Measurements from ENCODE around the gene CDHR3. TPM values are rescaled to one million over a fixed set of nuclear protein-coding genes. Genes with fewer than 3 reads are reported as not detected.

Gene CDHR3
- total RNA-seq, 2 donors from 2014 or later, result 2.2 to 3.9 TPM

DNA sequence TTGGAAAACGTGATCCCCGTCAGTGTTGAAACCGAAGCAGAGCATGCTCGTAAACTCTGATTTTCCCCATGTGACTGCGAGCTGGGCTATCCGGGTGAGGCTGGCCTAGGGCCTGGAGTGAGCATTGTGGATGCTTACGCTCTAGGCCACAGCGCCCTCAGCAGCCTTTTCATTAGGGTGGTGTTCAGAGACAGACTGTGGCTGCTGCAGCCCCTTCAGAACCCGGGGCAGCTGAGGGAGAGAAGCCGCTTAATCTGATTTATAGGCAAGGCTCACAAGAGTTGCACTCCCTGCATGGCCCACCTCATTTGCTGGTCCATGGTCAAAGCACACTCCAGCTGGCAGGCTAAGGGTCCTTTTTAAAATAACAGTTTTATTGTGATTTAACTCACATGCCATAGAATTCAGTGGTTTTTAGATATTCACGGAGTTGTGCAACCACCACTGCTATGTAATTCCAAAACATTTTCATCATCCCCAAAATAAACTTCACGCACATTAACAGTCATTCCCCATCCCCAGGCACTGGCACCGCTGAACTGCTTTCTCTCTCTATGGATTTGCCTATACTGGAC is 76.5 kb downstream of the CDHR3 start:
- no peak overlapping the region for H3K27ac ChIP-seq
- 64% methylated on average over 13 of the region's 13 CpGs for WGBS

DNA sequence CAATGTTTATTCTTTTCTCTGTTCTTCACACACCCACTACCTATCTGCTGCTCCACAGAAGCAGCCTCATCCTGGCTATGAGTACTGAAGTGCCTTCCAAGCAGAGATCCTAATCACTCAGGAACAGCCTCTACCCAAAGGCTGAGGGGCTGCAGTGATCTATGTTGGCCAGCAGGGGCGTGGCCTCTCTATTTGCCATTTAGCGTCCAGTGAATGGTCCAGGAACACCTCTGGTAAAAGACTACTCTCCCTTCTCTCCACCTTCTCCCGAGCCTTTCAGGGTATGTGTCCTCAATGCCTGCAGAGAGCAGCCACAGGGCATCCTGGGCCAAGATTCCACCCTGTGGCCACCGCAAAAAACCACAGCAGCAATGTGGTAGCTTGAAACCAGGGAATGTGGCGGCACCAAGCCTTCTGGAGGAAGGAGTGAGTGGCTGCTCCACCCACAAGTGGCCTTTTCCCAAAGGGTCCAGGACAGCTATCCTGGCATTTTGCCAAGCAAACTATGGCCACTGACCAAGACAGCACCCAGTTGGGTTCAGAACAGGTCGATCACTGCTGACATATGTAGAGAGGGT is 78.2 kb downstream of the CDHR3 start:
- 47% methylated on average over 6 of the region's 6 CpGs for WGBS
- no peaks in the 10 kb centered on the region for H3K36me3 ChIP-seq
- no peaks in the 10 kb centered on the region for H3K9me3 ChIP-seq
- DNase-seq (ENCODE audit: low spot score), result no peak
- H3K27ac ChIP-seq, result no peak overlapping the region
- no peaks in the 10 kb centered on the region for H3K27me3 ChIP-seq (replicated peaks; ENCODE audit: insufficient read depth)
- intact Hi-C loops (cut with DNase I), result loop anchor here (5.0 kb wide), 2 partner anchors 109 to 389 kb away; no protein-coding TSS in a partner anchor
- H3K4me1 ChIP-seq (replicated peaks), result no peaks in the 10 kb centered on the region
- no peak overlapping the region for H3K4me3 ChIP-seq
- TF ChIP-seq POLR2A (IDR thresholded peaks at IDR 0.05) (no peak), CTCF (IDR thresholded peaks at IDR 0.05) (peak; percentile 30 to 68 (median 39)), POLR2AphosphoS5 (IDR thresholded peaks at IDR 0.05) (no peak)

More for the DNA sequence above, 76.5 kb downstream of the CDHR3 start:
- Histone ChIP-seq H3K36me3 (no peaks in the 10 kb centered on the region), H3K27me3 (replicated peaks; ENCODE audit: insufficient read depth) (no peaks in the 10 kb centered on the region), H3K9me3 (no peaks in the 10 kb centered on the region), H3K4me1 (replicated peaks) (no peaks in the 10 kb centered on the region), H3K4me3 (no peak overlapping the region)
- no peak for DNase-seq (ENCODE audit: low spot score)
- TF ChIP-seq POLR2AphosphoS5 (IDR thresholded peaks at IDR 0.05) (no peak), POLR2A (IDR thresholded peaks at IDR 0.05) (no peak), CTCF (IDR thresholded peaks at IDR 0.05) (no peak)
- intact Hi-C loops (cut with DNase I), result loop anchor here (5.0 kb wide), 2 partner anchors 107 to 387 kb away; no protein-coding TSS in a partner anchor

DNA sequence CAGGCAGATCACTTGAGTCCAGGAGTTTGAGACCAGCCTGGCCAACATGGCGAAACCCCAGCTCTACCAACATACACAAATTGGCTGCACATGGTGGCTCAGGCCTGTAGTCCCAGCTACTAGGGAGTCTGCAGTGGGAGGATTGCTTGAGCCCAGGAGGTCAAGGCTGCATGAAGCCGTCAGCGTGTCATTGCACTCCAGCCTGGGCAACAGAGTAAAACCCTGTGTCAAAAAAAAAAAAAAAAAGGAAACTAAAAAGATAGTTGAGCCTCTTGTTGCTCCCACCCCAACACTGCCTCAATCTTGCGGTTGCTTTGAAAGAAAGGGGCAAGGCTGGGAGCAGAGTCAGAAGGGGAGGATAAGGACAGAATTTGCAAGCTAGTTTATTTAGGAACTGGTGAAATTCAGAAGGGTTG is 79.1 kb downstream of the CDHR3 start:
- Histone ChIP-seq H3K9me3 (no peaks in the 10 kb centered on the region), H3K27me3 (replicated peaks; ENCODE audit: insufficient read depth) (no peaks in the 10 kb centered on the region), H3K4me1 (replicated peaks) (no peaks in the 10 kb centered on the region), H3K4me3 (no peak overlapping the region), H3K27ac (no peak overlapping the region), H3K36me3 (no peaks in the 10 kb centered on the region)
- intact Hi-C loops (cut with DNase I), result loop anchor here (2.0 to 5.0 kb wide), 3 partner anchors 110 to 390 kb away; no protein-coding TSS in a partner anchor
- DNase-seq (ENCODE audit: low spot score), result no peak
- WGBS, result 87% methylated on average over 4 of the region's 4 CpGs
- TF ChIP-seq POLR2A (IDR thresholded peaks at IDR 0.05) (no peak), POLR2AphosphoS5 (IDR thresholded peaks at IDR 0.05) (no peak), CTCF (IDR thresholded peaks at IDR 0.05) (no peak)

DNA sequence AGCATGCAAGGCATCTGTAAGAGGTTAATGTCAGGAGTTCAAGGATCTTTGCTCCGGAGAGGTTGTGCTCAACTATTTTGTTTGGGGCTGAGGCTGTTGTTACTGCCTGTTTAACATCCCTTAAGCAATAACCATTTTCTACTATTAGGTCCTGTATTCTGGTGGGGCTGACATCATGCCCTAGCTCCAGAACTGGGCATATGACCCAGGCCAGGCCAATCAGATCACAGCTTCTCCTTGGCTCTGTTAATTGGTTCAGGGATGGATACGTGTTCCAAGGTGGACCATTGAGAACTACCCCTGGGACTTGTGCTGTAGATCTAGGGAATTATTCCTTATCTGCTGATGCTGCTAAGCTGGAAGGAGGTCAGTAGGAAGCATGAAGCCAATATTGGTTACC is 82.1 kb downstream of the CDHR3 start:
- no peaks in the 10 kb centered on the region for H3K36me3 ChIP-seq
- WGBS, result 86% methylated on average over 2 of the region's 2 CpGs
- intact Hi-C loops (cut with DNase I), result no loop called here
- DNase-seq (ENCODE audit: low spot score), result no peak
- no peak for TF ChIP-seq POLR2A (IDR thresholded peaks at IDR 0.05)
- no peak for TF ChIP-seq CTCF (IDR thresholded peaks at IDR 0.05)
- no peak for TF ChIP-seq POLR2AphosphoS5 (IDR thresholded peaks at IDR 0.05)
- no peaks in the 10 kb centered on the region for H3K9me3 ChIP-seq
- H3K4me3 ChIP-seq, result no peak overlapping the region
- no peaks in the 10 kb centered on the region for H3K4me1 ChIP-seq (replicated peaks)
- H3K27ac ChIP-seq, result no peak overlapping the region
- H3K27me3 ChIP-seq (replicated peaks; ENCODE audit: insufficient read depth), result no peaks in the 10 kb centered on the region

GRCh38 chr7:106045586-106045985 is 82.5 kb downstream of the CDHR3 start:
- intact Hi-C loops (cut with DNase I), result no loop called here
- Histone ChIP-seq H3K27me3 (replicated peaks; ENCODE audit: insufficient read depth) (no peaks in the 10 kb centered on the region), H3K9me3 (no peaks in the 10 kb centered on the region), H3K36me3 (no peaks in the 10 kb centered on the region), H3K27ac (no peak overlapping the region), H3K4me1 (replicated peaks) (no peaks in the 10 kb centered on the region), H3K4me3 (no peak overlapping the region)
- TF ChIP-seq CTCF (IDR thresholded peaks at IDR 0.05) (no peak), POLR2A (IDR thresholded peaks at IDR 0.05) (no peak), POLR2AphosphoS5 (IDR thresholded peaks at IDR 0.05) (no peak)
- WGBS, result 55% methylated on average over 1 of the region's 1 CpG
- DNase-seq (ENCODE audit: low spot score), result no peak

All from prostate gland (tissue), 2 donors.